K562 treated with DMSO at 1 percent for 12 hours (cell line): ENCODE results near the gene LILRB1. TPM values are rescaled to one million over a fixed set of nuclear protein-coding genes. Genes with fewer than 3 reads are reported as not detected.

Source experiments
- total RNA-seq: library from RNA; unstranded; fragments of 300-600 nt; gene quantifications from 2 replicates; pipeline ENCODE4 v1.2.3, GENCODE V29; 2022; ENCODE audit not compliant: insufficient read depth

Gene LILRB1
- not detected in 2 replicates for total RNA-seq

GRCh38 chr19:54630262-54630661 is at the start of gene LILRB1:
Gene LILRB1 (plus strand): TSS chr19:54630484. CDS start chr19:54631074, 590 bp downstream.

DNA sequence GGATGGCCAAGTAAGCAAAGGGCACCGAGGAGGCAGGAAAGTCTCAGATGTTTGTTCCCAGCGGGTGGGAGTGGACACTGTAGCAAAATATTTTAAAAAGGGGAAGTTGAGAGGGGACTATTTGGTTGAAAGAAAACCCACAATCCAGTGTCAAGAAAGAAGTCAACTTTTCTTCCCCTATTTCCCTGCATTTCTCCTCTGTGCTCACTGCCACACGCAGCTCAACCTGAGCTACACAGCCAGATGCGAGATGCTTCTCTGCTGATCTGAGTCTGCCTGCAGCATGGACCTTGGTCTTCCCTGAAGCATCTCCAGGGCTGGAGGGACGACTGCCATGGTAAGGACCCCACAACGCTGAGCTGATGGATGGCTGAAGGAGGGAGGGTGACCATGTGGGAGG is 36.8 kb upstream of the LILRB1 start, which contains the start of gene LILRA1:
TSS of gene LILRA1 (plus strand) at position 188 of the 400 bp plus-strand sequence. CDS start 613 bp downstream, outside the sequence.

GRCh38 chr19:54662730-54663129 is 32.4 kb downstream of the LILRB1 start, which contains the start of gene LILRB4:
Gene LILRB4 (plus strand): TSS chr19:54662985. CDS start chr19:54663034, 49 bp downstream.

Other genes starting within 250 kb of the LILRB1 start
- gene TTYH1, start 215.0 kb upstream of the LILRB1 start, total RNA-seq = not detected in 2 replicates
- 46.7 and 133 TPM in 2 replicates for gene LENG8, start 181.3 kb upstream of the LILRB1 start, total RNA-seq
- gene LENG9, start 166.7 kb upstream of the LILRB1 start, total RNA-seq = 0.35 TPM in 1 of 2 replicates, not detected in the other
- 1.4 TPM in 1 of 2 replicates, not detected in the other for gene CDC42EP5, start 157.2 kb upstream of the LILRB1 start, total RNA-seq
- not detected in 2 replicates for gene LAIR2, start 127.7 kb upstream of the LILRB1 start, total RNA-seq
- gene LILRA2, start 56.7 kb upstream of the LILRB1 start, total RNA-seq = 7.6 and 9.8 TPM in 2 replicates
- gene LILRA1, start 36.9 kb upstream of the LILRB1 start, total RNA-seq = not detected in 2 replicates
- not detected in 2 replicates for gene LILRB4, start 32.5 kb downstream of the LILRB1 start, total RNA-seq
- gene KIR3DL3, start 94.0 kb downstream of the LILRB1 start, total RNA-seq = not detected in 2 replicates
- gene KIR2DL3, start 108.0 kb downstream of the LILRB1 start, total RNA-seq = not detected in 2 replicates
- not detected in 2 replicates for gene KIR2DL1, start 139.3 kb downstream of the LILRB1 start, total RNA-seq
- not detected in 2 replicates for gene KIR2DL4, start 173.1 kb downstream of the LILRB1 start, total RNA-seq
- not detected in 2 replicates for gene KIR3DL1, start 186.0 kb downstream of the LILRB1 start, total RNA-seq
- not detected in 2 replicates for gene KIR2DS4, start 202.2 kb downstream of the LILRB1 start, total RNA-seq
- gene KIR3DL2, start 220.0 kb downstream of the LILRB1 start, total RNA-seq = not detected in 2 replicates
- gene FCAR, start 243.8 kb downstream of the LILRB1 start, total RNA-seq = not detected in 2 replicates